Activated CD8-positive, alpha-beta memory T cell treated with anti-CD3 and anti-CD28 coated beads, Interleukin-2, amount 50 U/mL, for 1 hour (primary cell): ENCODE results near the gene EP400.

Experiments used
- DNase-seq: peaks from one replicate; pipeline ENCODE4 v3.0.0-alpha.2; 2020; ENCODE audit errors: extremely low read depth

Gene EP400

GRCh38 chr12:131912518-131913274 lies 37.0 kb upstream of the EP400 start:
- DNase-seq = no peak

GRCh38 chr12:131913666-131914065 lies 36.1 kb upstream of the EP400 start:
- no peak for DNase-seq

- DNase-seq = no peak
Observed at GRCh38 chr12:131914179-131914702, 35.5 kb upstream of the EP400 start.

GRCh38 chr12:131915000-131915689 lies 34.6 kb upstream of the EP400 start:
- DNase-seq = no peak

- no peak for DNase-seq
Observed at GRCh38 chr12:131915823-131916222, 33.9 kb upstream of the EP400 start.

- no peak for DNase-seq
Observed at GRCh38 chr12:131916306-131917138, 33.2 kb upstream of the EP400 start.

- no peak for DNase-seq
Observed at GRCh38 chr12:131917139-131917710, 32.5 kb upstream of the EP400 start.

GRCh38 chr12:131917711-131918306 lies 31.9 kb upstream of the EP400 start:
- DNase-seq = no peak

- no peak for DNase-seq
Observed at GRCh38 chr12:131918311-131919050, 31.3 kb upstream of the EP400 start.

GRCh38 chr12:131919051-131919347 lies 30.7 kb upstream of the EP400 start:
- no peak for DNase-seq

GRCh38 chr12:131919366-131920156 lies 30.2 kb upstream of the EP400 start:
- DNase-seq = no peak

GRCh38 chr12:131920157-131920508 lies 29.6 kb upstream of the EP400 start:
- no peak for DNase-seq

- DNase-seq = no peak
Observed at GRCh38 chr12:131920902-131921840, 28.6 kb upstream of the EP400 start.

GRCh38 chr12:131921866-131922769 lies 27.6 kb upstream of the EP400 start:
- DNase-seq = no peak

- no peak for DNase-seq
Observed at GRCh38 chr12:131922772-131923171, 27.0 kb upstream of the EP400 start.

- DNase-seq = no peak
Observed at GRCh38 chr12:131923260-131923659, 26.5 kb upstream of the EP400 start.

- DNase-seq = no peak
Observed at GRCh38 chr12:131927110-131928079, 22.3 kb upstream of the EP400 start.
